RWPE2 (cell line): ENCODE data around the gene BAG5.
A peak's percentile ranks its signal among the peaks of the same experiment; 100 is the strongest.

Experiments
- ATAC-seq: fragments of 200-7000 bp; cut with Tn5 transposase; 3 replicates; pipeline ENCODE4 v1.9.1; 2021; ENCODE audit warnings: low read depth
- DNase-seq: peaks from one replicate; pipeline ENCODE4 v3.0.0-alpha.2; 2020; ENCODE audit warnings: low spot score
- H3K27ac ChIP-seq: fragments of 450-650 bp; 2 replicates; pipeline ENCODE4 v1.5.1; 2017; ENCODE audit warnings: mild to moderate bottlenecking; ENCODE audit not compliant: poor library complexity, severe bottlenecking
- H3K27me3 ChIP-seq: fragments of 250-450 bp; sonication (Bioruptor Pico); 2 replicates; pipeline ENCODE4 v1.5.1; 2021; ENCODE audit warnings: mild to moderate bottlenecking, moderate library complexity; ENCODE audit not compliant: insufficient read depth, poor library complexity, severe bottlenecking
- H3K36me3 ChIP-seq: fragments of 250-450 bp; sonication (Bioruptor Pico); 2 replicates; pipeline ENCODE4 v1.5.1; 2020; ENCODE audit warnings: low read depth, mild to moderate bottlenecking, moderate library complexity
- H3K4me1 ChIP-seq: fragments of 250-450 bp; sonication (Bioruptor Pico); 2 replicates; pipeline ENCODE4 v1.5.1; 2021; ENCODE audit warnings: mild to moderate bottlenecking, moderate library complexity; ENCODE audit not compliant: insufficient read depth, poor library complexity, severe bottlenecking
- H3K4me3 ChIP-seq: fragments of 250-450 bp; sonication (Bioruptor Pico); 2 replicates; pipeline ENCODE4 v1.5.1; 2021; ENCODE audit warnings: mild to moderate bottlenecking, moderate library complexity; ENCODE audit not compliant: severe bottlenecking
- H3K9me3 ChIP-seq: fragments of 250-450 bp; sonication (Bioruptor Pico); 2 replicates; pipeline ENCODE4 v1.5.1; 2021; ENCODE audit warnings: mild to moderate bottlenecking, moderate library complexity; ENCODE audit not compliant: severe bottlenecking
- TF ChIP-seq, protein P1 (sequence below): fragments of 450-650 bp; IDR thresholded peaks from one replicate; pipeline ENCODE4 v1.5.1; 2017; ENCODE audit warnings: mild to moderate bottlenecking, moderate library complexity; ENCODE audit not compliant: poor library complexity, severe bottlenecking

Gene BAG5

DNA sequence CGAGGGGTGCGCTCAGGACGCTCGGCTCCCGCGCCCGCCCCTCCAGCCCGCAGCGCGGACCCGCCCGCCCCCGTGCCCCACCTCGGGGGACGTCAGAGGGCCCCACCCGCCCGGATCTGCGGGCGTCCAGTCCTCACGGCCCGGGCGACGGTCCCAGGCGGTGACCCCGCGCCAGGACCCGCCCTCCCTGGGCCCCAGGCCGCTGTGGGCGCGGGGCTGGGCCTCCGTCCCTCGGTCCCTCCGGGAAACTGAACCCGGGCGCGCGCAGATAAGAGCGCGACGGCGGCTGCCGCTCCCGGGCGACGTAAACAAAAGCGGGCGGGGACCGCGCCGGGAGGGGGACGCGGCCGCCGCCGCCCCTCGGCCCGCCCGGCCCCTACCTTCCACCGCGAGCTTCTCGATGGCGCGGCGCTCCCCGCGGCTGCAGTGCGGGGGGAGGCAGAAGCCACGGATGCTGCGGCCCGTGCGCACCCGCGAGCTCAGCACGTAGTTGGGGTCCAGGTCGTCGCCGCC is 41.0 kb downstream of the BAG5 start:
- peaks cover 5% of the 10 kb centered on the region; the same call in 1 of the 2 replicates for H3K36me3 ChIP-seq
- ATAC-seq (no peak), DNase-seq (no peak)
- no peaks in the 10 kb centered on the region for H3K9me3 ChIP-seq
- TF ChIP-seq, protein P1, sequence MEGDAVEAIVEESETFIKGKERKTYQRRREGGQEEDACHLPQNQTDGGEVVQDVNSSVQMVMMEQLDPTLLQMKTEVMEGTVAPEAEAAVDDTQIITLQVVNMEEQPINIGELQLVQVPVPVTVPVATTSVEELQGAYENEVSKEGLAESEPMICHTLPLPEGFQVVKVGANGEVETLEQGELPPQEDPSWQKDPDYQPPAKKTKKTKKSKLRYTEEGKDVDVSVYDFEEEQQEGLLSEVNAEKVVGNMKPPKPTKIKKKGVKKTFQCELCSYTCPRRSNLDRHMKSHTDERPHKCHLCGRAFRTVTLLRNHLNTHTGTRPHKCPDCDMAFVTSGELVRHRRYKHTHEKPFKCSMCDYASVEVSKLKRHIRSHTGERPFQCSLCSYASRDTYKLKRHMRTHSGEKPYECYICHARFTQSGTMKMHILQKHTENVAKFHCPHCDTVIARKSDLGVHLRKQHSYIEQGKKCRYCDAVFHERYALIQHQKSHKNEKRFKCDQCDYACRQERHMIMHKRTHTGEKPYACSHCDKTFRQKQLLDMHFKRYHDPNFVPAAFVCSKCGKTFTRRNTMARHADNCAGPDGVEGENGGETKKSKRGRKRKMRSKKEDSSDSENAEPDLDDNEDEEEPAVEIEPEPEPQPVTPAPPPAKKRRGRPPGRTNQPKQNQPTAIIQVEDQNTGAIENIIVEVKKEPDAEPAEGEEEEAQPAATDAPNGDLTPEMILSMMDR: peak; percentile 40
- peaks cover 16% of the 10 kb centered on the region for H3K27me3 ChIP-seq
- peak overlapping the region; percentile 54 for H3K27ac ChIP-seq
- peak overlapping the region; percentile 60 for H3K4me3 ChIP-seq
- H3K4me1 ChIP-seq: peaks cover 14% of the 10 kb centered on the region

- peaks cover 16% of the 10 kb centered on the region for H3K27me3 ChIP-seq
- H3K4me1 ChIP-seq: peaks cover 14% of the 10 kb centered on the region
- DNase-seq: peak; percentile 80
- no peaks in the 10 kb centered on the region for H3K9me3 ChIP-seq
- peak overlapping the region; percentile 60 for H3K4me3 ChIP-seq
- peak overlapping the region; percentile 54 for H3K27ac ChIP-seq
- ATAC-seq: peak; percentile 2; the same call in 1 of the 3 replicates
- TF ChIP-seq, protein P1: peak; percentile 79
- peaks cover 5% of the 10 kb centered on the region; the same call in 1 of the 2 replicates for H3K36me3 ChIP-seq
Measured at GRCh38 chr14:103520657-103521437, 41.6 kb downstream of the BAG5 start.

DNA sequence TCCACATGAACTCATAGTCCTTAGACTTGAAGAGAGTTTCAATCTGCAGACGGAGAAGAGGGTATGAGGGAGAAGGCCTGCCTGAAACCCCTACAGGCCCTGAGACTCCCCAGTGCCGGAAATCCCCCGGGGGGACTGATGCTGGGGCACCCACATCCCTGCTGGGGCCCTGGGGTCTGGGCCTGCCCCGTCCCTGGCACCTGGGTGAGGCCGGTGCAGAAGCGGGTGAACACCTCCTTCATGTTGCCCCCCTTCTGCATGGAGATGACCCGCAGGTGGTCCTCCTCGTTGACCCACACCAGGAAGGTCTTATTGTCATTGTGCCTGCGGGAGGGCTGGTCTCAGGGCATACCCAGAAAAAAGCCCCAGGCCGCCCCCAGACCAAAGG is 42.2 kb downstream of the BAG5 start:
- Histone ChIP-seq H3K27me3 (peaks cover 16% of the 10 kb centered on the region), H3K27ac (peak overlapping the region; percentile 54), H3K4me1 (peaks cover 14% of the 10 kb centered on the region), H3K36me3 (peaks cover 5% of the 10 kb centered on the region; the same call in 1 of the 2 replicates), H3K4me3 (no peak overlapping the region), H3K9me3 (no peaks in the 10 kb centered on the region)
- DNase-seq (peak; percentile 71), ATAC-seq (no peak)
- TF ChIP-seq, protein P1: no peak

- no peak for ATAC-seq
- DNase-seq: peak; percentile 82
- TF ChIP-seq, protein P1: no peak
- Histone ChIP-seq H3K4me3 (no peak overlapping the region), H3K27ac (peak overlapping the region; percentile 54), H3K4me1 (peaks cover 14% of the 10 kb centered on the region), H3K9me3 (no peaks in the 10 kb centered on the region), H3K36me3 (peaks cover 5% of the 10 kb centered on the region; the same call in 1 of the 2 replicates), H3K27me3 (peaks cover 16% of the 10 kb centered on the region)
Measured at GRCh38 chr14:103519837-103520212, 42.6 kb downstream of the BAG5 start.
